Measurements from ENCODE around the gene ATG10.

DNA sequence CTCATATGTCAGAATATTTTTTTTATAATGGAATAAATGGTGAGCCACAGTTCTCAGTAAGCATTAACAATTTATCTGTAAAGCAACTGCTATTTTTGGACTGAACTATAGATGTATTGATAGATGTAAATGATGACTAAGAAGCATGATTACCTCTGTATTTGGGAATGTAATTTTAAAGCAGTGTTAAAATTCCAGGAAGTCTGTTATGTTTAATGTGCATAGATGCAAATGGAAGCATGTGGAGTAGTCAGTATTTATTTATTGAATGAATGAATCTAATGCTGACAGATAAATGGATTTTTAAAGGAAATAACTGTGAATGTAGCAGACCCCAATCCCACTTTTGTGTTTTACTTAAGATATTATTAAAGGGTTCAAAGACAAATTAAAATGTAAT, 95.0 kb downstream of the ATG10 start:
- TF ChIP-seq, protein P1, sequence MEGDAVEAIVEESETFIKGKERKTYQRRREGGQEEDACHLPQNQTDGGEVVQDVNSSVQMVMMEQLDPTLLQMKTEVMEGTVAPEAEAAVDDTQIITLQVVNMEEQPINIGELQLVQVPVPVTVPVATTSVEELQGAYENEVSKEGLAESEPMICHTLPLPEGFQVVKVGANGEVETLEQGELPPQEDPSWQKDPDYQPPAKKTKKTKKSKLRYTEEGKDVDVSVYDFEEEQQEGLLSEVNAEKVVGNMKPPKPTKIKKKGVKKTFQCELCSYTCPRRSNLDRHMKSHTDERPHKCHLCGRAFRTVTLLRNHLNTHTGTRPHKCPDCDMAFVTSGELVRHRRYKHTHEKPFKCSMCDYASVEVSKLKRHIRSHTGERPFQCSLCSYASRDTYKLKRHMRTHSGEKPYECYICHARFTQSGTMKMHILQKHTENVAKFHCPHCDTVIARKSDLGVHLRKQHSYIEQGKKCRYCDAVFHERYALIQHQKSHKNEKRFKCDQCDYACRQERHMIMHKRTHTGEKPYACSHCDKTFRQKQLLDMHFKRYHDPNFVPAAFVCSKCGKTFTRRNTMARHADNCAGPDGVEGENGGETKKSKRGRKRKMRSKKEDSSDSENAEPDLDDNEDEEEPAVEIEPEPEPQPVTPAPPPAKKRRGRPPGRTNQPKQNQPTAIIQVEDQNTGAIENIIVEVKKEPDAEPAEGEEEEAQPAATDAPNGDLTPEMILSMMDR (IDR thresholded peaks at IDR 0.05) = no peak
- TF ChIP-seq POLR2A (IDR thresholded peaks at IDR 0.05) = no peak

All from thyroid gland (tissue), 4 donors.